SK-N-SH (cell line): ENCODE results near the gene MYO3A.

Experiments used
- ELF1 ChIP-seq: IDR thresholded peaks from 2 replicates; pipeline ENCODE4 v1.4.0; 2012
- EP300 ChIP-seq, 2 experiments: IDR thresholded peaks; 2 replicates each; pipeline versions ENCODE4 v1.4.0 to v1.6.1; 2012; ENCODE audit warnings: borderline replicate concordance in 1 of 2, low read depth in 1 of 2, low read length in 1 of 2
- FOXJ3 ChIP-seq: sonication (generic); formaldehyde crosslinking; IDR thresholded peaks from 2 replicates; pipeline ENCODE4 v1.5.1; 2020; ENCODE audit warnings: mild to moderate bottlenecking, missing genetic modification reagents
- POLR2AphosphoS5 ChIP-seq: IDR thresholded peaks from 2 replicates; pipeline ENCODE4 v1.6.1; 2012; ENCODE audit warnings: low read depth, low read length
- RAD21 ChIP-seq: IDR thresholded peaks from 2 replicates; pipeline ENCODE4 v1.6.1; 2012; ENCODE audit warnings: mild to moderate bottlenecking, low read length
- RCOR1 ChIP-seq: fragments of 150-350 bp; IDR thresholded peaks from 2 replicates; pipeline ENCODE4 v1.6.1; 2017; ENCODE audit warnings: antibody characterized with exemption, low read length
- RFX5 ChIP-seq: IDR thresholded peaks from 2 replicates; pipeline ENCODE4 v1.6.1; 2012; ENCODE audit warnings: mild to moderate bottlenecking, improper control_type of control experiment, low read length
- RXRA ChIP-seq: IDR thresholded peaks from 2 replicates; pipeline ENCODE4 v1.4.0; 2012; ENCODE audit warnings: low read depth, mild to moderate bottlenecking, borderline replicate concordance
- TAF1 ChIP-seq: IDR thresholded peaks from 2 replicates; pipeline ENCODE4 v1.6.1; 2012; ENCODE audit warnings: low read depth, mild to moderate bottlenecking, low read length, moderate library complexity, borderline replicate concordance
- TEAD4 ChIP-seq: IDR thresholded peaks from 2 replicates; pipeline ENCODE4 v1.4.0; 2012; ENCODE audit warnings: mild to moderate bottlenecking, borderline replicate concordance; ENCODE audit not compliant: insufficient read depth
- TF ChIP-seq, protein P1 (sequence below): fragments of 200-600 bp; sonication (generic); IDR thresholded peaks from 2 replicates; pipeline ENCODE4 v1.6.1; 2017; ENCODE audit warnings: antibody characterized with exemption, mild to moderate bottlenecking, moderate library complexity
- TF ChIP-seq, protein P2 (sequence below): IDR thresholded peaks from 2 replicates; pipeline ENCODE4 v1.4.0; 2012; ENCODE audit warnings: low read depth
- TF ChIP-seq, protein P3 (sequence below): IDR thresholded peaks from 2 replicates; pipeline ENCODE4; 2012

- TF ChIP-seq RAD21 (no peak), TAF1 (no peak), POLR2AphosphoS5 (no peak), RFX5 (no peak), RXRA (no peak), FOXJ3 (CRISPR knock-in tag) (no peak), ELF1 (no peak), EP300 (IDR thresholded peaks at IDR 0.05; ENCODE audit: borderline replicate concordance in 1 of 2, low read depth in 1 of 2, low read length in 1 of 2) (no peak), RCOR1 (no peak), TEAD4 (no peak)
- TF ChIP-seq, protein P1, sequence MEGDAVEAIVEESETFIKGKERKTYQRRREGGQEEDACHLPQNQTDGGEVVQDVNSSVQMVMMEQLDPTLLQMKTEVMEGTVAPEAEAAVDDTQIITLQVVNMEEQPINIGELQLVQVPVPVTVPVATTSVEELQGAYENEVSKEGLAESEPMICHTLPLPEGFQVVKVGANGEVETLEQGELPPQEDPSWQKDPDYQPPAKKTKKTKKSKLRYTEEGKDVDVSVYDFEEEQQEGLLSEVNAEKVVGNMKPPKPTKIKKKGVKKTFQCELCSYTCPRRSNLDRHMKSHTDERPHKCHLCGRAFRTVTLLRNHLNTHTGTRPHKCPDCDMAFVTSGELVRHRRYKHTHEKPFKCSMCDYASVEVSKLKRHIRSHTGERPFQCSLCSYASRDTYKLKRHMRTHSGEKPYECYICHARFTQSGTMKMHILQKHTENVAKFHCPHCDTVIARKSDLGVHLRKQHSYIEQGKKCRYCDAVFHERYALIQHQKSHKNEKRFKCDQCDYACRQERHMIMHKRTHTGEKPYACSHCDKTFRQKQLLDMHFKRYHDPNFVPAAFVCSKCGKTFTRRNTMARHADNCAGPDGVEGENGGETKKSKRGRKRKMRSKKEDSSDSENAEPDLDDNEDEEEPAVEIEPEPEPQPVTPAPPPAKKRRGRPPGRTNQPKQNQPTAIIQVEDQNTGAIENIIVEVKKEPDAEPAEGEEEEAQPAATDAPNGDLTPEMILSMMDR = no peak
- TF ChIP-seq, protein P2, sequence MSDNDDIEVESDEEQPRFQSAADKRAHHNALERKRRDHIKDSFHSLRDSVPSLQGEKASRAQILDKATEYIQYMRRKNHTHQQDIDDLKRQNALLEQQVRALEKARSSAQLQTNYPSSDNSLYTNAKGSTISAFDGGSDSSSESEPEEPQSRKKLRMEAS = no peak
- TF ChIP-seq, protein P3, sequence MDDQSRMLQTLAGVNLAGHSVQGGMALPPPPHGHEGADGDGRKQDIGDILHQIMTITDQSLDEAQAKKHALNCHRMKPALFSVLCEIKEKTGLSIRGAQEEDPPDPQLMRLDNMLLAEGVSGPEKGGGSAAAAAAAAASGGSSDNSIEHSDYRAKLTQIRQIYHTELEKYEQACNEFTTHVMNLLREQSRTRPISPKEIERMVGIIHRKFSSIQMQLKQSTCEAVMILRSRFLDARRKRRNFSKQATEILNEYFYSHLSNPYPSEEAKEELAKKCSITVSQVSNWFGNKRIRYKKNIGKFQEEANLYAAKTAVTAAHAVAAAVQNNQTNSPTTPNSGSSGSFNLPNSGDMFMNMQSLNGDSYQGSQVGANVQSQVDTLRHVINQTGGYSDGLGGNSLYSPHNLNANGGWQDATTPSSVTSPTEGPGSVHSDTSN = no peak
Measured at GRCh38 chr10:26249681-26250080, 315.7 kb downstream of the MYO3A start.
